ENCODE data around the gene SPSB1.

SPSB1 gene

GRCh38 chr1:9397997-9398526 lies 105.4 kb downstream of the SPSB1 start:
- no peak for DNase-seq

GRCh38 chr1:9399510-9400424 lies 107.1 kb downstream of the SPSB1 start:
- DNase-seq: peak; percentile 7

GRCh38 chr1:9400425-9401079 lies 107.9 kb downstream of the SPSB1 start:
- DNase-seq: no peak

GRCh38 chr1:9401080-9401453 lies 108.4 kb downstream of the SPSB1 start:
- DNase-seq: no peak

- DNase-seq: no peak
Observed at GRCh38 chr1:9402256-9402616, 109.5 kb downstream of the SPSB1 start.

- no peak for DNase-seq
Observed at GRCh38 chr1:9402717-9403225, 110.1 kb downstream of the SPSB1 start.

GRCh38 chr1:9404117-9404914 lies 111.6 kb downstream of the SPSB1 start:
- no peak for DNase-seq

GRCh38 chr1:9406111-9406510 lies 113.4 kb downstream of the SPSB1 start:
- DNase-seq: peak; percentile 12

- DNase-seq: no peak
Observed at GRCh38 chr1:9410737-9411297, 118.1 kb downstream of the SPSB1 start.

GRCh38 chr1:9413071-9413876 lies 120.6 kb downstream of the SPSB1 start:
- DNase-seq: no peak

- no peak for DNase-seq
Observed at GRCh38 chr1:9413877-9414213, 121.2 kb downstream of the SPSB1 start.

- DNase-seq: no peak
Observed at GRCh38 chr1:9416506-9416905, 123.8 kb downstream of the SPSB1 start.

GRCh38 chr1:9416918-9417500 lies 124.3 kb downstream of the SPSB1 start:
- no peak for DNase-seq

GRCh38 chr1:9417695-9418094 lies 125.0 kb downstream of the SPSB1 start:
- DNase-seq: no peak

GRCh38 chr1:9418851-9419250 lies 126.2 kb downstream of the SPSB1 start:
- no peak for DNase-seq

Data from NCI-H774 (cell line).